Retinal pigment epithelial cell (primary cell): ENCODE results near the gene S100P.
"Not testable (repeated sequence)": the region's sequence is repeated elsewhere in the genome, so short reads cannot be mapped to it uniquely, and the experiment has no call there.

Source experiments
- DNase-seq: peaks from one replicate; pipeline ENCODE4 v3.0.0-alpha.2; 2010; ENCODE audit warnings: low read depth
- H3K4me3 ChIP-seq: 2 replicates; pipeline ENCODE4 v1.5.1; 2011; ENCODE audit warnings: mild to moderate bottlenecking, low read length, control low read depth, moderate library complexity
- TF ChIP-seq, protein P1 (sequence below): conservative IDR thresholded peaks from 2 replicates; pipeline ENCODE4 v1.5.1; 2011; ENCODE audit warnings: low read depth, low read length, control low read depth, inconsistent platforms

Gene S100P

GRCh38 chr4:6724421-6725111 is 30.9 kb downstream of the S100P start:
- H3K4me3 ChIP-seq, result no peak overlapping the region
- TF ChIP-seq, protein P1, sequence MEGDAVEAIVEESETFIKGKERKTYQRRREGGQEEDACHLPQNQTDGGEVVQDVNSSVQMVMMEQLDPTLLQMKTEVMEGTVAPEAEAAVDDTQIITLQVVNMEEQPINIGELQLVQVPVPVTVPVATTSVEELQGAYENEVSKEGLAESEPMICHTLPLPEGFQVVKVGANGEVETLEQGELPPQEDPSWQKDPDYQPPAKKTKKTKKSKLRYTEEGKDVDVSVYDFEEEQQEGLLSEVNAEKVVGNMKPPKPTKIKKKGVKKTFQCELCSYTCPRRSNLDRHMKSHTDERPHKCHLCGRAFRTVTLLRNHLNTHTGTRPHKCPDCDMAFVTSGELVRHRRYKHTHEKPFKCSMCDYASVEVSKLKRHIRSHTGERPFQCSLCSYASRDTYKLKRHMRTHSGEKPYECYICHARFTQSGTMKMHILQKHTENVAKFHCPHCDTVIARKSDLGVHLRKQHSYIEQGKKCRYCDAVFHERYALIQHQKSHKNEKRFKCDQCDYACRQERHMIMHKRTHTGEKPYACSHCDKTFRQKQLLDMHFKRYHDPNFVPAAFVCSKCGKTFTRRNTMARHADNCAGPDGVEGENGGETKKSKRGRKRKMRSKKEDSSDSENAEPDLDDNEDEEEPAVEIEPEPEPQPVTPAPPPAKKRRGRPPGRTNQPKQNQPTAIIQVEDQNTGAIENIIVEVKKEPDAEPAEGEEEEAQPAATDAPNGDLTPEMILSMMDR, result no peak
- DNase-seq, result no peak

- not testable (repeated sequence) for H3K4me3 ChIP-seq, DNase-seq
These were observed 31.8 kb downstream of the S100P start for GRCh38 chr4:6725427-6725961.

GRCh38 chr4:6727081-6727942 is 33.6 kb downstream of the S100P start:
- DNase-seq, result no peak
- TF ChIP-seq, protein P1, result no peak
- no peak overlapping the region for H3K4me3 ChIP-seq

DNA sequence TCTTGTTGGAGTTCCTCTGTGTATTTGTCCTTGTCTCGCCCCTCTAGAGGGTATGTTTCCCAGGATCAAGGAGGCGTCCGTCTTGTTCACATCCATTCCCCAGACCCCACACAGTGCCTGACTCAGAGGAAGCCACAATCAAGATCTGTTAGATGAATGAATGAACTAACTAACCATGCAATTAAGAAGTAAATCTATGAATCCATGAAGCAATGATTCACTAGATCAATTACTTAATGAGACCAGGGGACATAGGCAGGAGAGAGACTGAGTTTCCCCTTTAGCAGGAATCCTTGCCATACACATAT is 34.2 kb downstream of the S100P start:
- H3K4me3 ChIP-seq, result no peak overlapping the region
- TF ChIP-seq, protein P1, result no peak
- DNase-seq, result no peak

DNA sequence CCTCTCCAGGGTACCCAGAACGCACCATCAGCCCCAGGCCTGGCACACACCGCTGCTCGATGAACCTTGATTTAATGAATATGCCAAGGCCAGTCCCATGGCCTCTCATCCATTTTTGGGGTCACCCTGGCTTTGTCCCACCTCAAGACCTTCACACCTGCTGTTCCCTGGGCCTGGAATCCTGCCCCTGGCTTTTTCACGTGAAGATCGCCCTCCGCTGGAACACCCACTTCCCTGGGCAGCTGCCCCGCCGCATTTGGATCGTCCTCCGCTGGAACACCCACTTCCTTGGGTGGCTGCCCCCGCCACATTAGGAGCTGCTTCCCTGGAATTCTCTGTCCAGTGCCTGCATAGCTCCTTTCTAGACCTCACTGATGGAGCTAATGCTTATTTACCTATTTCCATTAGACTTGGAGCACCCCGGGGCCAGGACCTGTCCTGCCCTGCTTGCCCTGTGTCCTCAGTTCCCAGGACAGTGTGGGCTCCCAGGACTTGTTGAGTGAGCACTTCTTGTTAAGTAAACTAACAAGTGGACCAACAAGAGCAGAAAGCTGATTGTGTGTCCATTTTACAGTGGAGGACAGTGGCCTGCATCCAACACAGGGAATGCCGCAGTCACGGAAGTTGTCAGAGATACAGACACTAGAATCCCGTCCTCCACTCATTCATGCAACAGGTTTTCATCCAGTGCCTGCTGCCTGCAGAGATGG is 34.8 kb downstream of the S100P start:
- no peak overlapping the region for H3K4me3 ChIP-seq
- no peak for DNase-seq
- TF ChIP-seq, protein P1, result no peak

GRCh38 chr4:6730603-6731317 is 37.1 kb downstream of the S100P start:
- TF ChIP-seq, protein P1, result no peak
- H3K4me3 ChIP-seq, result no peak overlapping the region
- DNase-seq, result no peak

DNA sequence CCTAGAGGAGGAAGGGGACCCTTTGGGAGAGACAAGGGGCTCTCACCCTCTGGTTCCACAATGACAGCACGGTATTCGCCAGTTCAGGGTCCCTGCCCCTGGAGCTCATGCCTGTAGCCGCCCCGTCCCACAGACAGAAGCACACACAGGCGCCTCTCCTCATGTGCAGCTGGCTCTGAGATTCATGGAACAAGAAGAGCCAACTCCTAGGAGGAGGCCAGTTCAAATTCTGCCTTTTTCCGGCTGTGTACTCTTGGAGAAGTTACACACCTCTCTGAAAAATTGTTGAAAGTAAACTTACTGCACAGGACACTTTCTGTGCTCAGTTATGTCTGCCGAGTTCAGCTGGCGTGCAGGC is 37.6 kb downstream of the S100P start:
- TF ChIP-seq, protein P1, result no peak
- no peak overlapping the region for H3K4me3 ChIP-seq
- no peak for DNase-seq
